NCI-H2171 (cell line): ENCODE results near the gene GNAO1.

Experiments used
- DNase-seq: peaks from one replicate; lab custom pipeline; 2025; lab: John Stamatoyannopoulos, UW

Gene GNAO1

DNA sequence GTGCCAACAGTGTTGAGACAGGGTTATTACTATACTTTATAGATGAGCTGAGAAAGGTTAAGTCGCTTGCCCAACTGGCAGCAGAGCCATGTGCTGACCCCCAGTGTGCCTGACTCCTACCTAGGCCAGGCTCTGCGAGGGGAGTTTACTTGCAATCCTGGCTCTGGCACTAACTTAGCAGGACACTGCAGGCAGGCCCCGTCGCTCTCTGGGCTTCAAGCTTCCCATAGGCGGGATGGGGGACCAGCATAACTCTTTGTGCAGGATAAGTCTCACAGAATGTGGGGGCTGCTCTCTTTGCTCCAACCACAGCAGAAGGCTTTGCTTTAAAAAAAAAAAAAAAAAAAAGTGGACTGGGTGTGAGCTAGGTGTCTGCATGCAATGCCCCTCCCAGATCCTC lies 102.7 kb downstream of the GNAO1 start:
- DNase-seq: no peak

DNA sequence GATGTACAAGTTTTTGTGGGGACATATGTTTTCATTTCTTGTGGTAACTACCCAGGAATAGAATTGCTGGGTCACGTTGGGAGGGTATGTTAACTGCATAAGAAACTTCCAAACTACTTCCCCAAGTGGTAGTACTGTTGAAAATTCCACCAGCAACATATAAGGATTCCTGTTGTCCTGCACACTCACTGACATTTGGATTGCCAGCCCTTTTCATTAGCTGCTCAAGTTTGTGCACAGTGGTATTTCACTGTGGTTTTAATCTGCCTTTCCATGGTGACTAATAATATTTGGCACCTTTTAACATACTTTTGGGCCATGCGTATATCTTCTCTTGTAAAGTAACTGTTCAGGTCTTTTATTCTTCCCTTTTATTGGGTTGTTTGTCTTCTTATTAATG lies 103.3 kb downstream of the GNAO1 start:
- no peak for DNase-seq

DNA sequence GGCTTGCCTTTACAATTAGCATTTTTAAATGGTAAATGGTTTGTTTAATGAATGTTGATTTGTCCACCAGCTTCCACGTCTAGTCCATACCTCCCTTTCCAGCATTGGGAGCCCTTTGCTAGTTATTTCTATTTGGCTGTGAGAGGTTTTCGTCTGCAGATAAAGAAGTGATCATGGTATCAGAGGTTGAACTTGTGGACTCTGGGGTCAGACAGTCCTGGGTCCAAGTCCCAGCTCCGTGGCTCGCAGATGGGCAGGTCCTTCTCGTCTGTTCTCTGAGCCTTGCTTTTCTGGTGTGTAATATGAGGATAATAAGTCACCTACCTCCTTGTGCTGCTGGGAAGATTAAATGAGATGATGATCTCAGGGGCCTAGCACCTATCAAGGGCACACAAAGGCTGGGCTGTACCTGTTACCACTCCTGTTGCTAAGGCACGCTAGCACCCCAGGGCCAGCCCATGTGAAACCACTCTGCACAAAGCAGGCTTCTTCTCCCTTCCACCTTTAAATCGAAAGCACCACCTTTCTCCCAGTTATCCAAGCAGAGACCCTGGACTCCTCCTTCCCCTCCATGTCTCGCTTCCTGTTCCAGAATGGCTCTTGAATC lies 103.9 kb downstream of the GNAO1 start:
- no peak for DNase-seq

DNA sequence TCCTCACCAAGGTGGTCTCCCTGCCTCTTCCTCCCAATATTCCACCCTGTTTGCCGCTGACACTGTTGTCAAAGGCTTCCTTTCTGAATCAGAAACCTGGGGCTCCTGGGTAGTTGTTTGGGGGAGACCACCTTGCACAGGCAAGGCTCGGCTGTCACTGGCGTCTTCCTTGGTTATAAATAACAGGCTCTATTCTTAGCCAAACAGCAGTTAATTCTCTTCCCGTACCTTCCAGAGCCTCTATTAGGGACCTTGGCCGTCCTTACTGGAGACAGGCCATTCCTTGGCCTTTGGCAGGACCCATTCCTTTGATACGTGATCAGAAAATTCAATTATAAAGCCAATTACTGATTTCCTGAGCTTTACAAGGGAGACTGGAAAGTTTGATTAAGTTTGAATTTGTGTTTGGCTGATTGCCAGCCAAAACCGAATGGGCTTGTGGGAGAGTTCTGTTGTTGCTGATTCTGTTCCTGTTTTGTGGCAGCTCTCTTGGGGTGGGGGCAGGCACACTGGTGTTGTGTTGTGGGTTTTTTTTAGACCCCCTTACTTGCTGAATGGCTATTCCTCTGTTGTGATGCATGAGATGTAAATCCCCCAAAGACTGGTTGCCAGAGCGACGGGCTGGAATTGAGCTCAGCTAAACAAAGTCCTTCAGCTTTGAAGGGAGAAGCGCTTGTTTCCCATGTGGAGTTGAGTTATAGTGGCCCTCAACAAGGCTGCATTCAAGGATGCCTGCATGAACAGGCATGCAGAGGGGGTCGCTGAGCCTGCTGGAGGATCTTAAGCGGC lies 104.6 kb downstream of the GNAO1 start:
- no peak for DNase-seq

DNA sequence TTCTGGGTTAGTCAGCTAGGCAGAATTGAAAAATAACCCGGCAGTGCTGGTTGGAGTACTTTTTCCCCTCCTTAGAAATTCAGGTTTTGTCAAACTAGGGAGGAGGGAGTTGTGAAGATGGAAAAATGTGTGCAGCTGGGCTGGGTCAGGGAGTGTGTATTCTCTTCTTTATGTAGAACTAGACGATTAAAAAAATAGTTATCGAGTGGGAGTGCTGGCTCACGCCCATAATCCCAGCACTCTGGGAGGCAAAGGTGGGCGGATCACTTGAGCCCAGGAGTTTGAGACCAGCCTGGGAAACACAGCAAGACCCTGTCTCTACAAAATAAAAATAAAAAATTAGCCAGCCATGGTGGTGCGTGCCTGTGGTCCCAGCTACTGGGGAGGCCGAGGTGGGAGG lies 106.4 kb downstream of the GNAO1 start:
- DNase-seq: no peak

DNA sequence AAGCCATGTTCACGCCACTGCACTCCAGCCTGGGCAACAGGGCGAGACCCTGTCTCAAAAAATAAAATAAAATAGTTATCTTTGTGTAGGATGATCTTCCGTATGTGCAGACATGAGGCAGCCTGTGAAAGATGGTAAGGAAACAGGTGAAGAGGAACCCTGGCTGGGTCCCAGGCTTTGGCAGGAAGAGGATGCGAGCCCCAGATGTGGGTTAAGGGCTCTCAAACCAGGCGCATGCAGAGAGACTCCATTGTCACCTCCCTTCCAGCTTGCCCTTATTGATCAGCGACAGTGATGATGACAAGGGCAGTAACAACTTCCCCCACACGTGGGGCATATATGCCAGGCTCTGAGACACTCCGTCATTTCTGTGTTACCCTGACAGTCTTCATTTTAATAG lies 106.8 kb downstream of the GNAO1 start:
- DNase-seq: no peak

DNA sequence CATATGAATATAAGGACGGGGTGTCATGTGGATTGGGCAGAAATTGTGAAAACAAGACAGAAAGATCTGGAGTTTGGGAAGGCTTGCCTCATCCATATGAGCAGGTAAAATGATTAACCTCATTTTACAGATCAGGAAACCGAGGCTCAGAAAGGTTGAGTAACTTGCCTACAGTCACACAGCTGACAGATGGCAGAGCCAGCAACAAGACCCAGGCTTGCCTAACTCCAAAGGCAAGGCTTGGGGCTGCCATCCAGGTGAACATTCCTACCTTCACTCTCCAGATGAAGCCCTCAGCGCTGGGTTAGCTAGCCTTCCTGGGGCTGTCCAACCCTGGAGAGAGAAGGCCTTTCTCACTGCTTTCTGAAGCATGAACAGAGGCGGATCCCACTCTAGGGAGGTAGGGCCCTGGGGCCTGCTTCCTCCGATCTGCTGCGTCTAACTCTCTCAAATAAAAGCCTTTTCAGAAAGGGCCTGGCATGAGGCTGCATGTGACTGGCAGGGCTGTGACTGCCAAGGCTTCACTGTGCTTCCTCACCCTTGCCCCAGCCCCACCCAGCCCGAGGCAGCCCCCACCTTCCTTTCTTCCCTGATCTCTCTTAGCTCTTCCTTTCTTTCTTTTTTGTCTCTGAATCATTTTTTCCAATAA lies 107.8 kb downstream of the GNAO1 start:
- DNase-seq: no peak

DNA sequence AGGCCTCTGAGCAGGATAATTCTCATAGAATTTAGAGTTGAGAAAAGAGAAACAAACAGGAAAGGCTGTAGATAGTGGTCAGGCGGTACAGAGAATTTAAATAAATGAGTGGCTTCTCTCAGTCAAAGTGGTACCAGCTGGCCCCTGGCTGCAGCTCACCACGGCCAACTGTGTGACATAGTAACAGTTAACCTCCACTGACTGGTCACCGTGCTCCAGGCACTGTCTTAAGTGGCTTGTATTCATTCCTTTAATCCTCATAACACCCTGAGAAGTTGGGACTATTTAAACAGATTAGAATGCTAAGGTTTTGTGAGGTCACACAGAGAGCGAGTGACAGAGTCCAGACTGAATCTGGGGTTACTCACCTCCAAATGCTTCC lies 108.9 kb downstream of the GNAO1 start:
- no peak for DNase-seq

DNA sequence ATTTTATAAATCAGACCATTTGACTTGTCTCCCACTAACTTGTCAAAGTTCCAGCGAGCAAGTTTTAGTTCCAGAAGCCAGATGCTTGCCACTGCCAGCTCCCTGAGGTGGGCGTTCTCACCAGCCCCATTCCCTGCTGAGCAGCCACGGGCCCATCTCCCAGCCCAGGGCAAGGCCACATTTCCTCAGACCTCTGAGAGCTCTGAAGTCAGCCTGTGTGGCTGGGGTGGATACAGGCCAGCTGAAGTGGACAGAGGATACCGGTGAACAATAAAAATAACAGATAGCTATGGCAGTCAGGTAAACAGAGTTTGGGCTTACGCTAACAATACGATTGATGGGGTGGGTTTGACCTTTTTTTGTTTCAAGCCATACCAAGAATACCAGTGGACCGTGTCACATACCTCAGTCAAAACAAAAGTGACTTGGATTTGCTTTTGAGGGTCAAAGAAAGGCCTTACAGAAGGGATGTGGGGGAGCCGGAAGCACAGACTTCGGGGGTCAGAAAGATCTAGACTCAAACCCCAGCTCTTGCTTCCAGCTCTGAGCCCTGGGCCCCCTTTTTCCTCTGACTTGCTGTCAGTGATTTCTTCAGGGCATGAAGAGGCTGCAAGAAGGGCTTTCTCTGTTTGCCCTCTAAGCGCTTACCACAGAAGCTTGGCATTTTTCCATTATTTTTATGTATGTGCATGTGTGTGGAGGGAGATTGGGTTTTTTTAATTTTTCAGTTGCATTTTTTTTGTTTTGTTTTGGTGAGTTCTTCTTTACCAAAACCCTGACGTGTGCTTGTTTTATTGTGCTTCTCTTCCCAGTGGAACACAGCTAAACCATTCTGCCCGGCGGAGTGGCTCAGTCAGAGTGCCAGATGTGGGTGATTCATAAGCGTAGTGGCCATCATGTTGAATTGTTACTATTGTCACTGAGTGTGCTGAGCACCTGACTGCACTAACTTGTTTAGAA lies 109.9 kb downstream of the GNAO1 start:
- no peak for DNase-seq

DNA sequence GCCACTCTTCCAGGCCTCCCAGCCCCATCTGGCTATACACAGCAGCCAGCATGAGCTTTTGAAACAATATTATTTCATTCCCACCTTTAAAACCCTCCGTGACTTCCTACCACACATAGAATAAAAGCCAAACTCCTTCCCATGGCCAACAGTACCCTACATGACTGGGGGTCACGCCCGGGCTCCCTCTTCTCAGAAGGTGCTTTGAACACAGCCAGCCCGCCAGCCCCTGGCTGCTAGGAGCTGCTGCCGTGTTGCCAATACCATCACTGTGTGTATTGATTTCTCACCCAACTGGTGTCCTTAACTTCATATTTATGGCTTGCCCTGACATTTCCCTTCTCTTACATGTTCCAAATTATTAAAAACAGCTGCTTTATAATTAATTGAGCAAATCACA lies 111.2 kb downstream of the GNAO1 start:
- no peak for DNase-seq

DNA sequence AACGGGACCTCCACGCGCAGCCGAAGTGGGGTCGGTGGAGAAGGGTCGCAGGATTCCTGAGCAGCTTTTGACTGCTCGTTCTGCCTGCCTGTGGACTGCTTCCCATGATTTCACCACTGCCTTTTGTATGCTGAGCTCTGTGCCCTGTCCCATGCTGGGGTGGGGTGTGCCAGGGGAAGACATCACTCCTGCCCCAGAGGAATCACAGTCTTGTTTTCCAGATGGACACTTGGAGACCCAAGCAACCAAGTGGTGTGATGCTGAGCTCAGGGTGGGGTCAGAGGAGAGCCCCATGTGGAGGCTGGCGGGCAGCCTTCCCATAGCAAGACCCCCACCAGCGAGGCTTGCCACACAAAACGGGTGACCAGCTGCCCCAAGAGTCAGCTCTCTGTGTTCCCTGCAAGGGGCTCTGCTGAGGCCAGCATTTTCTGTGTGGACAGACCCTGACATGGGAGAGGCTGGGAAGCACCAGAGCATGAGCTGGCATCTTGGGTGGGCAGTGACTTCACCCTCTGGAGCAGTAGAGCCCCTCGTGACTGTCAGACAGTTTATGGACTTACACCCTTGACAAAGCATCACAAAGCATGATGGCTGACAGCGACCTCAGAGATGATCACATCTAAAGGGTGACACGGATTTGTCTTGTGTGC lies 111.9 kb downstream of the GNAO1 start:
- no peak for DNase-seq

DNA sequence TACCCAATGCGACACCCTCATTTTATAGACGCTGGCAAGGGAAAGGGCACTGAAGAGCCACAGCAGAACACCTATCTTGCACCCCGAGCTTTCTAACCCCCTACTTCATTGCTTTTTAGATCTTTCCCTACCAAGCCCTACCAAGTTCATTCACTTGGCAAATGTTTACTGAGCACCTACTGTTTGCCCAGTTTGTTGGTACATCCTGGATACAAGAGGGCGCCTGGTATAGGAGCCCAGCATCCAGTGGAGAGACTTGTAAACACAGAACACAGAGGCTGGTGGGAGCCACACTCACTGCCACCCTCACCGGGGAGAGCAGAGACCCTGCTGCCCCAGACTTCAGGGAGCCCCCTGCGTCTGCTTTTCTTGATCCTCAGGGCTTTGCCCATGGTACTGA lies 112.6 kb downstream of the GNAO1 start:
- DNase-seq: no peak

DNA sequence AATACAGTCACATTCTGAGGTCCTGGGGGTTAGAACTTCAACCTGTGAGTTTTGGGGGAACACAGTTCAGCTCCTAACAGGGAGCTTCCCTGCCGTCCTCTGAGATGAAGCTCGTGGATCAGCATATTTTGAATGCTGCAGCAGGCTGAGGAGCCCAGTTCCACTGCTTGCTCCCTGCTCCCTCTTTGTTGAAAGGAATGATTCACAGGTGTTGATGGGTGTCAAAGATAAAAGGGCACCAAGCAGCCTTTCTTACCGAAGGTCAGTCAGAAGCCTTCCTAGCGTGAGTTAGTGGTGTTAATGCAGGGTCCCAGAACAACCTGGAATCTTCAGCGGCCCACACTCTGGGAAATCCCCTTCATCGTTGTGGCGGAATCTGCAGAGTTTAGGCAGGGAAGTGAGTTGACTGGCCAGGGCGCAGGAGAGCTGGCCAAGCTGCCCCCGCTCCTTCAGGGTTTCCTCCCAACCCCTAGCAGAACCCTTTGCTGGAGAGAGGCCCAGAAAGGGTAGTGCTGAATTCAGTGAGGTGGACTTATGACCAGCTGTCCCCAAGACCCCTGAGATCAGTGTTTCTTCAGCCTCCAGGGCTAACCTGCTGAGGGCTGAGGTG lies 114.8 kb downstream of the GNAO1 start:
- no peak for DNase-seq

DNA sequence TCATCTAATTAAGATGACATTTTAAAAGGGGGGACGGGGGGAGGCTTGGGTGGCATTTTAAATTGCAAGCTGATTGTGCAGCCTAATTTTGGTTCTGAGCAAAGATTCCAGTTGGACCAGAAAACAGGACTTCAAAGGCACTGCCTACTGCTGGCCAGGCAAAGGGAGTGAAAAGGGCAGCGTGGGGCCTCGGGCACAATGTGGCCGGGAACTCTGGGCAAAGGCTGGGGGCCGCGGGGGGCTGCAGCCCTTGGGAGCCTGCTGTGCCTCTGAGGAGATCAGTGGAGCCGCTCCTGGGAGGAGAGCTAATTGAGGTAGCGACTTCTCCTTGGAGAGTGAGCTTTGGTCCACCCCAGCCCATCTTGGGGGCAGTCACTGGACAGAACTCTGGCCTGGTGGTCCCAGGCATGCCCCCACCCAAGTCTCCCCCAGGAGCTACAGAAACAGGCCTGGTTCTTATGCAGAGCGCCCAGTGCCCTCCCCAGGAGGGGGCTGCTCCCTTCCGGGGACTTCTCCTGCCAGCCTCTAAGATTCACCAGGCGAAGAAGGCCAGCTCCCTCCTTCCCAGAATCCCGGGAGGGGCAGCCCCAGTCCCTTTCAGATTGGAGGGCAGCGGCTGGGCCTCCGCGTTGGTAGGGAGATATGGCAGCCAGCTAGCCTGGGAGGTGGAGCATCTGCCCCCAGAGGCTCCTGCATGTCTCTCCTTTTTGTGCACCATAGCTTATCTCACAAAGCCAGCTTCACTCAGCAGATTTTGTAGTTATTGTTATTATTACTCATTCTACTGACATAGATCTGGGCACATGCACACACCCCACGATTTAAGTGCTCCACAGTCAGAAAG lies 115.6 kb downstream of the GNAO1 start:
- DNase-seq: no peak

DNA sequence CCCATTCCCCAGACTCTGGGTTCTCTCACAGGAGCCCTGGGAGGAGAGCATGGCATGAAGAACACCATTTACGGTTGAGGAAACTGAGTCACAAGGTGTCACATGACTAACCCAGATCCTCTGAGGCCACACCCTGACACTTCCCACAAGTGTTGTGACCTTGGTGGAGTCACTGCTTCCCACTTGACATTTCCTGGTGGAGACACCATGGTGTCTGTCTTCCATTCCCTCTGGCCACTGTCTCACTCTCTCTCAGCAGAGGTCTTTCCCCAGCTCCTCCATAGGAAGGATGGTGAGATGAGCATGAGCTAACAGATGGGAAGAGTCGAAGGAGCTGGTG lies 116.2 kb downstream of the GNAO1 start:
- no peak for DNase-seq

DNA sequence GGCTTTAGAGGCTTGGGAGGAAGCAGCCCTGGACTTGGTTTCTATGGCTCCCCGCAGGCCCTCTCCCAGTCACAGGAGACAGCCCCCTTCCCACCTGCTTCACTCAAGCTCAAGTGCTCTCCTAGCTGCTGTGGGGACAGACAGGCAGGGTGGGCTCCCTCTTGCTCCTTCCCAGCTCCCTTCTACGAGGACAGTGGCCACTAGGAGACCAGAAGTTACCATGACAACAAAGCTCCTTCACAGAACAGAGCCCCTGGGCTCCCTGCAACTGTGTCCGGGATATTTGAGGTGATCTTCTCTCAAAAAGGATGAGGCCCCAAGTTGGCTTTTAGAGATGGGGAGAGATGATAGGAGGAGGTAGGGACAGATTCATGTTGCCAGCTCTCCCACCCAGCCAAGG lies 117.7 kb downstream of the GNAO1 start:
- no peak for DNase-seq

DNA sequence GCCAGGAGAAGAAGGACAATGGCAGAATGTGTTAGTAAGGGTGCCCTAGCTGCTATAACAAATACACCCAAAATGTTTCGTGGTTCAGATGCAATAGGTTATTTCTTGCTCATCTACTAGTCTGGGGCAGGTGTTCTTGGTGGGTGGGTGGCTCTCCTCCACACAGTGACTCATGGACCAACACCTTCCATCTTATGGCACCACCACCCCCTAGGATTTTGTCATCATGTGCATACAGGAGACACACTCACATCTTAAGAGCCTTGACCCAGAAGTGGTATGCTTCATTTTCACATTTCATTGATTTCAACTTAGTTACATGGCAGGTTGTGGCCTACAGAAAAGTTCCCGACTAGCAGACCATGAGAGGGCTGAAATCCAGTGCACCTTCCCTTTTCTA lies 119.4 kb downstream of the GNAO1 start:
- no peak for DNase-seq

DNA sequence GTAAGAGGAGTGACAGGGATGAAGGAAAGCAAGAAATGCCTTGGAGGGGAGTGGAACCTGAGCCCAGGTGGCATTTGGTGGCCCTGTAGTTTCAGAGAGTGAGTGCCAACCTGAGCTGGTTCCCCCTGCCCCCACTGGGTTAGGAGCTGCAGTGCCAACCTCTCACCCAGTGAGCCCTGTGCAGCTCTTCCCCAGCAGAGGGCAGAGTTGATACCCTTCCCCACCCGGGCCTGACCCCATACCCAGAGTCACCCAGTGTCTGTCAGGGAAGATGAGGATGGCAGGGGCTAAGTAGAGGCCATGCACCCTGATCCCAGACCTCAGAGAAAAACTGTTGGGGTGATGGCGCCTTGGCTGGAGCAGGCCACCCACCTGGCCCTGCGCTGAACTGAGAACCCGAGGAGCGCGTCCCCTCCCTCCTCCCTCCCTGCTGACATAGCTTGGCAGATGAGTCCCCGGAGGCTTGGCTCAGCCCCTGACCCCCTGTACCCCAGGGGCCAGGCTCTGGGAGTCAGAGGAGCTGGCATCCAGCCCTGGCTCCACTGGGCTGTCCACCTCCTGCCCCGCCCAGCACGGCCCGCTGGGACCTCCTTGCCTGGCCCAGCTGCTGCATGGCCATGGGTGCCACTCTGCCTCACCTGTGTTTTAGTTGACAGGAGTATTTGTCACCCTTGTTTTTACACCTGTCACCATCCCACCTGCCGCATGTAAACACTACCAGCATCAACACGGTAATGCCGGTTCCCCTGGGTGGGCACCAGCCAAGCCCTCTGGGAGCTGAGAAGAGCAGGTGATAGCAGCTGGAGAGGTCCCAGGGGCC lies 120.1 kb downstream of the GNAO1 start:
- DNase-seq: peak; percentile 66

DNA sequence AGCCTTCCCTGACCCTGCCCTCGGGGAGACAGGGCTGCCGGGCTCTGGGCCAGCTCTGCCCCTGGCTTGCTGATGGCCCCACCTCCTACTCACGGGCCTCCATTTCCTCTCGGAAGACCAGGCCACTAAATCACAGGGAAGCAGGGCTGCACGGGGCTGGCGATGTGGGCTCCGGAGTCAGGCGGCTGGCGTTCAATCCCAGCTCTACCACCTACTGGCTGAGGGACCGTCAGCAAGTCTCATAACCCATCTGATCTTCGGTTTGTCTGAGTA lies 120.7 kb downstream of the GNAO1 start:
- DNase-seq: no peak

DNA sequence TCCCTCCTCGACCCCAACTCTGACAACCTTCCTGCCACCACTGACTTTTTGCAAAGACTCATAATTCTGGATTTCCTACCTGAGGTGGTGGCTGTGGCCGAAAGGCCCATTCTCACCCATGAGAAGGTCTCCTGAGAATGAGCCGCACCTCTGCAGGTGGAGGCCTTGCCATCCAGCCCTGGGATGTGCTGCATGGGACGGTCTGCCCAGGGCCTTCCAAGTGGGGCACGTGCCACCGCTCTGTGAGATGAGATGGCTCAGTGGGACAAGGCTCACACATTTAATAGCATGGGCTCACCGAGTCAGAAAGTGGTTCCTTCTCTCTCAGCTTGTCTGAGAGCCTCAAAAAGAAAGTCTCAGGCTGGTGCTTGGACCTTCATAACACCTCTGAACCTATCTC lies 121.3 kb downstream of the GNAO1 start:
- no peak for DNase-seq
